IMR-90 (cell line): ENCODE results near the gene SCNN1B. TPM values are rescaled to one million over a fixed set of nuclear protein-coding genes. Genes with fewer than 3 reads are reported as not detected.

ENCODE experiments used
- ATAC-seq: fragments of 200-7000 bp; cut with Tn5 transposase; 2 replicates; pipeline ENCODE4 v1.9.1; 2020; ENCODE audit warnings: low read depth, mild to moderate bottlenecking, moderate library complexity
- BruUV-seq: library from RNA; stranded (reverse); fragments of 400-500 nt; replicated peaks from 2 replicates; lab custom pipeline; 2021; lab: Mats Ljungman, UMichigan
- CTCF ChIA-PET: fragments of 300-600 bp; formaldehyde crosslinking; extraction: SDS; loops from one replicate; lab custom pipeline; 2021; ENCODE audit warnings: antibody characterized with exemption; lab: Yijun Ruan, JAX
- POLR2A ChIA-PET: fragments of 300-600 bp; sonication (Branson Sonifier 250); formaldehyde crosslinking; loops from one replicate; lab custom pipeline; 2022; ENCODE audit warnings: antibody characterized with exemption; ENCODE audit not compliant: unreplicated experiment; lab: Charles Lee
- DNase-seq: peaks from one replicate; pipeline ENCODE4 v3.0.0; 2013
- H2AFZ ChIP-seq: replicated peaks from 2 replicates; pipeline ENCODE3; 2013; ENCODE audit warnings: low read length, mild to moderate bottlenecking; ENCODE audit not compliant: poor library complexity
- H2AK5ac ChIP-seq: 2 replicates; pipeline ENCODE4 v1.6.1; 2013; ENCODE audit warnings: low read depth, low read length, inconsistent platforms
- H2AK9ac ChIP-seq: replicated peaks from 2 replicates; pipeline ENCODE3; 2013; ENCODE audit warnings: mild to moderate bottlenecking, low read depth, low read length, moderate library complexity; ENCODE audit not compliant: poor library complexity
- H2BK120ac ChIP-seq: 2 replicates; pipeline ENCODE4 v1.6.1; 2013; ENCODE audit warnings: low read depth, low read length, inconsistent platforms
- H2BK15ac ChIP-seq: 3 replicates; pipeline ENCODE4 v1.6.1; 2013; ENCODE audit warnings: low read depth, low read length, inconsistent platforms
- H2BK20ac ChIP-seq: 2 replicates; pipeline ENCODE4 v1.6.1; 2013; ENCODE audit warnings: low read depth, mild to moderate bottlenecking, inconsistent platforms, low read length, moderate library complexity
- H2BK5ac ChIP-seq: 2 replicates; pipeline ENCODE4 v1.6.1; 2013; ENCODE audit warnings: mild to moderate bottlenecking, low read depth, low read length, inconsistent platforms; ENCODE audit not compliant: poor library complexity, severe bottlenecking
- H3K14ac ChIP-seq: replicated peaks from 2 replicates; pipeline ENCODE4 v1.6.1; 2013; ENCODE audit warnings: low read depth, low read length, inconsistent platforms
- H3K18ac ChIP-seq: 2 replicates; pipeline ENCODE4 v1.6.1; 2013; ENCODE audit warnings: low read depth, low read length, control low read depth
- H3K23ac ChIP-seq: 2 replicates; pipeline ENCODE4 v1.6.1; 2013; ENCODE audit warnings: low read depth, low read length, inconsistent platforms
- H3K27ac ChIP-seq: 2 replicates; pipeline ENCODE4 v1.5.1; 2013; ENCODE audit warnings: mild to moderate bottlenecking, control low read depth, low read length; ENCODE audit not compliant: insufficient read depth
- H3K27me3 ChIP-seq: 2 replicates; pipeline ENCODE4 v1.6.1; 2013; ENCODE audit warnings: low read length; ENCODE audit not compliant: control insufficient read depth, insufficient read depth
- H3K36me3 ChIP-seq: 2 replicates; pipeline ENCODE4 v1.6.1; 2013; ENCODE audit warnings: low read length, mixed read lengths; ENCODE audit not compliant: control insufficient read depth, insufficient read depth
- H3K4ac ChIP-seq: 2 replicates; pipeline ENCODE4 v1.6.1; 2013; ENCODE audit warnings: low read depth, low read length, inconsistent platforms
- H3K4me1 ChIP-seq: 2 replicates; pipeline ENCODE4 v1.6.1; 2013; ENCODE audit warnings: low read length, mixed read lengths; ENCODE audit not compliant: control insufficient read depth, insufficient read depth
- H3K4me2 ChIP-seq: 2 replicates; pipeline ENCODE4 v1.6.1; 2013; ENCODE audit warnings: low read depth, mild to moderate bottlenecking, control low read depth, low read length, moderate library complexity
- H3K4me3 ChIP-seq: 2 replicates; pipeline ENCODE4 v1.5.1; 2013; ENCODE audit warnings: low read depth, mild to moderate bottlenecking, control low read depth, low read length, moderate library complexity; ENCODE audit not compliant: insufficient read depth
- H3K56ac ChIP-seq: 2 replicates; pipeline ENCODE4 v1.6.1; 2013; ENCODE audit warnings: low read length, inconsistent platforms; ENCODE audit not compliant: insufficient read depth; ENCODE audit errors: extremely low read depth
- H3K79me1 ChIP-seq, 2 experiments: 2 replicates each; pipeline ENCODE4 v1.6.1; 2013; ENCODE audit warnings: low read length in 2 of 2, inconsistent platforms in 1 of 2, low read depth in 1 of 2
- H3K9ac ChIP-seq: 2 replicates; pipeline ENCODE4 v1.6.1; 2013; ENCODE audit warnings: low read depth, low read length, control low read depth
- H3K9me1 ChIP-seq: 2 replicates; pipeline ENCODE4 v1.6.1; 2013; ENCODE audit warnings: low read length, inconsistent platforms; ENCODE audit not compliant: insufficient read depth
- H3K9me3 ChIP-seq: 2 replicates; pipeline ENCODE4 v1.6.1; 2013; ENCODE audit warnings: low read length; ENCODE audit not compliant: control insufficient read depth, insufficient read depth
- H4K20me1 ChIP-seq: 2 replicates; pipeline ENCODE4 v1.6.1; 2013; ENCODE audit warnings: low read length, inconsistent platforms; ENCODE audit not compliant: insufficient read depth
- H4K5ac ChIP-seq: 2 replicates; pipeline ENCODE4 v1.6.1; 2013; ENCODE audit warnings: mild to moderate bottlenecking, low read depth, low read length, control low read depth
- H4K8ac ChIP-seq, 2 experiments: 2 replicates each; pipeline ENCODE4 v1.6.1; 2013; ENCODE audit warnings: low read depth in 2 of 2, low read length in 2 of 2, control low read depth in 1 of 2, inconsistent platforms in 1 of 2
- H4K91ac ChIP-seq: 2 replicates; pipeline ENCODE4 v1.6.1; 2013; ENCODE audit warnings: low read depth, low read length, inconsistent platforms; ENCODE audit not compliant: insufficient read depth
- CHD1 ChIP-seq: IDR thresholded peaks from 2 replicates; pipeline ENCODE4 v1.6.1; 2012; ENCODE audit warnings: low read depth, low read length, improper control_type of control experiment
- MAFK ChIP-seq: IDR thresholded peaks from 2 replicates; pipeline ENCODE4 v1.6.1; 2012; ENCODE audit warnings: low read depth, low read length, improper control_type of control experiment
- MAZ ChIP-seq: IDR thresholded peaks from 2 replicates; pipeline ENCODE4 v1.6.1; 2012; ENCODE audit warnings: low read depth, mild to moderate bottlenecking, low read length, improper control_type of control experiment, moderate library complexity, borderline replicate concordance
- NFE2L2 ChIP-seq: fragments of 150-350 bp; IDR thresholded peaks from 2 replicates; pipeline ENCODE4 v1.6.1; 2016; ENCODE audit warnings: low read depth, mild to moderate bottlenecking, low read length
- WGBS, 2 experiments: methylation state at CpG; one replicate each; pipeline versions ENCODE4 v1.1.5 to v1.1.7; 2013; ENCODE audit warnings: missing lambda C conversion rate in 2 of 2; ENCODE audit not compliant: insufficient read length in 1 of 2; ENCODE audit errors: extremely low coverage in 2 of 2; 5-methylcytosine and 5-hydroxymethylcytosine counted together
- dilution Hi-C: fragments of 300-500 bp; cut with HindIII; formaldehyde crosslinking; loops from one replicate; pipeline ENCODE4 v1.14.3; 2018; ENCODE audit warnings: low sequenced_read_pairs; ENCODE audit not compliant: unreplicated experiment
- in situ Hi-C: fragments of 300-500 bp; cut with MboI; formaldehyde crosslinking; loops from 3 replicates; pipeline ENCODE4 v1.14.3; 2019; ENCODE audit warnings: low sequenced_read_pairs, inconsistent platforms, mixed read lengths
- intact Hi-C: fragments of 100-400 bp; cut with micrococcal nuclease; formaldehyde crosslinking; loops from 2 replicates; pipeline ENCODE4 v1.10.0; 2022
- polyA plus RNA-seq, 3 experiments: library from polyadenylated mRNA; depleted of rRNA; stranded (reverse); fragments of >200 nt; gene quantifications; 2 replicates each; pipeline ENCODE4 v1.2.3, GENCODE V29; 2012; ENCODE audit warnings: low replicate concordance in 1 of 3
- total RNA-seq: library from RNA; depleted of rRNA; stranded (reverse); fragments of >200 nt; gene quantifications from 2 replicates; pipeline ENCODE4 v1.2.3, GENCODE V29; 2012

The SCNN1B gene
- total and polyA plus RNA-seq, 2 of the 4 experiments (the other 2 are of a cell fraction): not detected

DNA sequence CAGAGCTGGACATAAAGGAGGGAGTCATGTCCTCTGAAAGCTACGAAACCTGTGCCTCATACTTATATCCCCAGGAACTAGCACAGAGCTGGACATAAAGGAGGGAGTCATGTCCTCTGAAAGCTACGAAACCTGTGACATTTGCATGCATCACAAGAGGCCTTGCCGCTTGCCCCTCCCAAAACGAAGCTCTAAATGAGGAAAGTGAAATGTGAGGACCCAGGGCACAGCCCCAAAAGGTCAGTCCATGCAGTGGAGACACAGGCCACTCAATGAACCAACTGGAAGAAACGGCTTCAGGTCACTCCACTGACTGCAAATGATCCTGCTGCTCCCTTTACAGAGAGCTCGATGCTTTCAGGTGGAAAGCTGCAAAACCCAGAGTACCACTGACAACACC is 112.6 kb downstream of the SCNN1B start:
- ATAC-seq (no peak), DNase-seq (no peak)
- Histone ChIP-seq H2BK15ac (no peak overlapping the region), H3K4me3 (no peak overlapping the region), H3K4me1 (peaks cover 4% of the 10 kb centered on the region; the same call in 1 of the 2 replicates), H3K27me3 (no peaks in the 10 kb centered on the region), H2AK5ac (no peak overlapping the region), H3K27ac (no peak overlapping the region), H2BK20ac (no peak overlapping the region), H3K36me3 (peaks cover 51% of the 10 kb centered on the region), H3K9ac (no peak overlapping the region), H4K91ac (no peak overlapping the region), H2BK120ac (no peak overlapping the region), H3K4ac (no peak overlapping the region), H3K14ac (no peak overlapping the region), H3K9me3 (no peaks in the 10 kb centered on the region), H3K18ac (no peak overlapping the region), H4K5ac (no peak overlapping the region), H2AK9ac (no peak overlapping the region), H3K56ac (no peak overlapping the region), H3K4me2 (no peak overlapping the region), H2BK5ac (no peak overlapping the region), H3K79me1 (no peaks in the 10 kb centered on the region; a peak in 1 of 4 replicates), H4K20me1 (no peaks in the 10 kb centered on the region), H2AFZ (no peak overlapping the region), H3K23ac (no peak overlapping the region), H4K8ac (no peak overlapping the region), H3K9me1 (peaks cover 4% of the 10 kb centered on the region; the same call in 1 of the 2 replicates)
- ChIA-PET CTCF (interaction anchor here (1.0 kb wide), 1 partner anchor 19 kb away, joined by 3 read pairs; no protein-coding TSS in a partner anchor), POLR2A (no interaction called here)
- 100% methylated on average over 3 of the region's 6 CpGs; no CpG with 5 or more reads in 1 of the 2 experiments for WGBS, 2 experiments
- dilution Hi-C loops: no loop called here
- BruUV-seq: no TSS peak
- in situ Hi-C loops: no loop called here
- TF ChIP-seq MAZ (no peak), CHD1 (no peak), NFE2L2 (no peak), MAFK (no peak)
- intact Hi-C loops: no loop called here
